Lung (tissue), 12 donors: ENCODE data around the gene TMEM131L. TPM values are rescaled to one million over a fixed set of nuclear protein-coding genes. Genes with fewer than 3 reads are reported as not detected.

ENCODE experiments used
- ATAC-seq: fragments of 200-7000 bp; cut with Tn5 transposase; one replicate; pipeline ENCODE4 v1.9.1; 2020; ENCODE audit warnings: moderate number of reproducible peaks; ENCODE audit not compliant: insufficient read depth, low FRiP score
- DNase-seq, 3 donors: peaks; one replicate each; pipeline ENCODE4 v3.0.0-alpha.2; 2013 to 2017
- H3K27ac ChIP-seq, 2 donors: one replicate each; pipeline ENCODE4 v1.5.1; 2013; ENCODE audit warnings: mild to moderate bottlenecking in 2 of 2, moderate library complexity in 2 of 2, control low read depth in 1 of 2, inconsistent platforms in 1 of 2, low read depth in 1 of 2, low read length in 1 of 2
- H3K27me3 ChIP-seq, 3 donors: one replicate each; pipeline ENCODE4 v1.5.1; 2013; ENCODE audit warnings: low read length in 2 of 3; ENCODE audit not compliant: control insufficient read depth in 3 of 3, insufficient read depth in 3 of 3
- H3K36me3 ChIP-seq, 4 donors: one replicate each; pipeline ENCODE4 v1.5.1; 2013; ENCODE audit warnings: low read length in 4 of 4, mild to moderate bottlenecking in 1 of 4, moderate library complexity in 1 of 4; ENCODE audit not compliant: control insufficient read depth in 4 of 4, insufficient read depth in 4 of 4
- H3K4me1 ChIP-seq, 5 donors: one replicate each; pipeline ENCODE4 v1.5.1; 2013; ENCODE audit warnings: low read length in 5 of 5, mild to moderate bottlenecking in 2 of 5, moderate library complexity in 1 of 5; ENCODE audit not compliant: control insufficient read depth in 5 of 5, insufficient read depth in 5 of 5
- H3K4me3 ChIP-seq: one replicate; pipeline ENCODE4 v1.5.1; 2013; ENCODE audit warnings: mild to moderate bottlenecking, control low read depth, moderate library complexity
- H3K9ac ChIP-seq, 2 donors: one replicate each; pipeline ENCODE4 v1.5.1; 2013; ENCODE audit warnings: low read length in 2 of 2, control low read depth in 1 of 2; ENCODE audit not compliant: insufficient read depth in 1 of 2
- H3K9me3 ChIP-seq, 4 donors: one replicate each; pipeline ENCODE4 v1.5.1; 2013; ENCODE audit warnings: low read length in 3 of 4, mild to moderate bottlenecking in 1 of 4, moderate library complexity in 1 of 4; ENCODE audit not compliant: control insufficient read depth in 4 of 4, insufficient read depth in 3 of 4
- CTCF ChIP-seq: IDR thresholded peaks from 2 replicates; pipeline ENCODE4 v1.5.1; 2012; ENCODE audit warnings: mild to moderate bottlenecking; ENCODE audit errors: control extremely low read depth, extremely low read depth
- WGBS, 2 donors: extraction: QIAGEN DNeasy Blood & Tissue Kit; methylation state at CpG; one replicate each; pipeline ENCODE4 v1.1.7; 2013; 5-methylcytosine and 5-hydroxymethylcytosine counted together
- polyA plus RNA-seq, 2 donors: library from polyadenylated mRNA; stranded (reverse); fragments of 200-250 nt; gene quantifications; one replicate each; pipeline ENCODE4 v1.2.1, GENCODE V29; 2013
- total RNA-seq, 2 donors: library from RNA; depleted of rRNA in 1 of 2; stranded (reverse); fragments of >200 nt in 1 of 2; gene quantifications; one replicate each; pipeline ENCODE4 v1.2.1, GENCODE V29; 2014 to 2021
- donor health status: control.
- donor health status: control.
- donor health status: Bipolar disorder and iron deficiency.
- donor health status: healthy.
- donor health status: DM: yes; HTN: yes; CAD: no.

The TMEM131L gene
- total and polyA plus RNA-seq, 4 donors = 2.9 to 40.6 (median 11.8) TPM

- Histone ChIP-seq H3K36me3 (no peaks in the 10 kb centered on the region), H3K4me3 (no peak overlapping the region), H3K9ac (no peak overlapping the region), H3K4me1 (no peaks in the 10 kb centered on the region), H3K27me3 (no peaks in the 10 kb centered on the region), H3K9me3 (peaks cover 0 to 3% (median 0%) of the 10 kb centered on the region in 4 donors), H3K27ac (no peak overlapping the region)
- 37 to 70% methylated on average over 1 of the region's 1 CpG for WGBS, 2 donors
- DNase-seq (no peak), ATAC-seq (no peak)
- no peak for TF ChIP-seq CTCF
These were observed 180.1 kb downstream of the TMEM131L start for GRCh38 chr4:153646261-153646660.

- WGBS, 2 donors = 97% methylated on average over 1 of the region's 1 CpG
- peaks cover 0 to 3% (median 0%) of the 10 kb centered on the region in 4 donors for H3K9me3 ChIP-seq
- H3K27ac ChIP-seq = no peak overlapping the region
- DNase-seq (no peak), ATAC-seq (no peak)
- peaks cover 0 to 2% (median 0%) of the 10 kb centered on the region in 5 donors for H3K4me1 ChIP-seq
- H3K4me3 ChIP-seq = no peak overlapping the region
- no peak overlapping the region for H3K9ac ChIP-seq
- no peak for TF ChIP-seq CTCF
- no peaks in the 10 kb centered on the region for H3K36me3 ChIP-seq
- no peaks in the 10 kb centered on the region for H3K27me3 ChIP-seq
These were observed 180.8 kb downstream of the TMEM131L start for GRCh38 chr4:153646978-153647377.

DNA sequence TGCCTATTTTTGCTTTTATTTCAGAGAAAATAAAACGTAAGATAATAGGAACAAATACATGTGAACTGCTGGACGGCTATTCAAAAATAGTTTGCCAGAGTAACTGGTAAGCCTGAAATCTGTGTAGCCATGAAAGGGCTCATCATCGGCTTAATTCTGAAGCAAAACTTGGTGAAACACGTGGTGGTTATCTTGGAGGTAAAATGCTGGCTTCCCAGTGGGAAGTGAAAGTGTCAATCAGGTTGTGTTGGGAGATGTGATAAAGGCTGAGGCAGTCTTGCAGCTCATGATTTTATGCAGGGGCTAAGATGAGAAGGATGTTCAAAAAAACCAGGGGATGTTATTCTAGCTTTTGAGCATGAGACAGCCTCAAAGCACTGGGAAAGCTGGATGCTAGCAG lies 181.8 kb downstream of the TMEM131L start:
- TF ChIP-seq CTCF = no peak
- no peak overlapping the region for H3K4me3 ChIP-seq
- H3K36me3 ChIP-seq = no peaks in the 10 kb centered on the region
- DNase-seq (no peak), ATAC-seq (no peak)
- H3K27ac ChIP-seq = no peak overlapping the region
- H3K27me3 ChIP-seq = no peaks in the 10 kb centered on the region
- peaks cover 0 to 3% (median 0%) of the 10 kb centered on the region in 4 donors for H3K9me3 ChIP-seq
- no peak overlapping the region for H3K9ac ChIP-seq
- WGBS, 2 donors = 67 to 68% methylated on average over 4 of the region's 4 CpGs
- H3K4me1 ChIP-seq = peaks cover 0 to 7% (median 0%) of the 10 kb centered on the region in 5 donors

DNA sequence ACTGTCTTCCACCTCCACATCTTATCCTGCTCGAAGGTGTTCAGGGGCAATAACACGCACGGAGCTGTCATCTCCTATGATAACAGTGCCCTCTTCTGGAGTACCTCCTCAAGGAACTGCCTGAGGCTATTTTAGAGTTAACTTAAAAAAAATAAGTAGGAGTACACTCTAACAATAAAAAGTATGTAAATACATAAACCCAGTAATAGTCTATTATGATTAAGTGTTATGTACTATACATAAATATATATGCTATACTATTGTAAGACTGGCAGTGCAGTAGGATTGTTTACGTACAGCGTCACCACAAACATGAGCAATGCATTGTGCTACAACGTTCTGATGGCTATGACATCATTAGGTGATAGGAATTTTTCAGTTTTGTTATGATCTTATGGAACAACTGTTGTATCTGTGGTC lies 183.4 kb downstream of the TMEM131L start:
- H3K27me3 ChIP-seq = no peaks in the 10 kb centered on the region
- H3K9ac ChIP-seq = no peak overlapping the region
- no peak for DNase-seq
- H3K9me3 ChIP-seq = peaks cover 0 to 3% (median 0%) of the 10 kb centered on the region in 4 donors
- ATAC-seq = no peak
- no peak overlapping the region for H3K4me3 ChIP-seq
- no peak for TF ChIP-seq CTCF
- H3K4me1 ChIP-seq = peaks cover 0 to 7% (median 0%) of the 10 kb centered on the region in 5 donors
- WGBS, 2 donors = 61 to 65% methylated on average over 6 of the region's 6 CpGs
- H3K36me3 ChIP-seq = no peaks in the 10 kb centered on the region
- H3K27ac ChIP-seq = no peak overlapping the region
